Measurements from ENCODE around the gene ATP8B3.

DNA sequence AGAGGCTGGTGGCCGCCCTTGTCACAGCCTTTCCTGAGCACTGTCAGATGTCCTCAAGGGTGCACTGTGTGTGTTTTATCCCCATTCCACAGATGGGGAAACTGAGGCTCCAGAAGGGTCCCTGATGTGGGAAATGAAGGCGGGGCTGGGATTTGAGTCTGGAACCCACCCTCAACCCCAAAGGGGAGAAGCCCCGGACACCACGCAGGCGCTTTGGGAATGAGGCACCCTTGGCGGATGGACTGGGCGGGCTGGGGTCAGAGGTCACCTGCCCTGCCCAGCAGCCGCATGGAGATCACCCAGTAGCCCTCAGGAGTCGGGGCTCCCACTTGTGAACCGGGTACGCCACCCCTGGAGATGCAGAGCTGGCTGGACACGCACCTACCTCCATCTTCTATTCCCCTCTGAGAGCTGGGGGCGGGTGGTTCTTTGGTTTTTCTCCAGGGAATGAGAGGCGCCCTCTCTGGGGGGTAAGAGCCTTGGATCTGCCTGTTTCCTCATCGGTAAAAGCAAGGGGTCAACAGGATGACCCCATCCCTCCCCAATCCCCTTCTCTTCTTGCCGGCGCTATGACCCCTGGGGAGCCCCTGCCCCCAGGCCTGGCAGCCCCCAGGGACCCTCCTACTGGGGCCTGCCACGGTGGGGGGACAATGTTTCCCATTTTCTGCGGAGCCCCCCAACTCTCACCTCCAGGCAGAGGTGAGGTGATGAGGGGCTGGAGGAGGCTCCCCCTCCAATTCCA lies 67.1 kb downstream of the ATP8B3 start:
- TF ChIP-seq, protein P1, sequence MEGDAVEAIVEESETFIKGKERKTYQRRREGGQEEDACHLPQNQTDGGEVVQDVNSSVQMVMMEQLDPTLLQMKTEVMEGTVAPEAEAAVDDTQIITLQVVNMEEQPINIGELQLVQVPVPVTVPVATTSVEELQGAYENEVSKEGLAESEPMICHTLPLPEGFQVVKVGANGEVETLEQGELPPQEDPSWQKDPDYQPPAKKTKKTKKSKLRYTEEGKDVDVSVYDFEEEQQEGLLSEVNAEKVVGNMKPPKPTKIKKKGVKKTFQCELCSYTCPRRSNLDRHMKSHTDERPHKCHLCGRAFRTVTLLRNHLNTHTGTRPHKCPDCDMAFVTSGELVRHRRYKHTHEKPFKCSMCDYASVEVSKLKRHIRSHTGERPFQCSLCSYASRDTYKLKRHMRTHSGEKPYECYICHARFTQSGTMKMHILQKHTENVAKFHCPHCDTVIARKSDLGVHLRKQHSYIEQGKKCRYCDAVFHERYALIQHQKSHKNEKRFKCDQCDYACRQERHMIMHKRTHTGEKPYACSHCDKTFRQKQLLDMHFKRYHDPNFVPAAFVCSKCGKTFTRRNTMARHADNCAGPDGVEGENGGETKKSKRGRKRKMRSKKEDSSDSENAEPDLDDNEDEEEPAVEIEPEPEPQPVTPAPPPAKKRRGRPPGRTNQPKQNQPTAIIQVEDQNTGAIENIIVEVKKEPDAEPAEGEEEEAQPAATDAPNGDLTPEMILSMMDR (optimal IDR thresholded peaks at IDR 0.05 in 1 of 3, IDR thresholded peaks at IDR 0.05 in 1 of 3, conservative IDR thresholded peaks at IDR 0.05 in 1 of 3; ENCODE audit: extremely low read depth in 1 of 3, insufficient read depth in 2 of 3, low read length in 3 of 3) = no peak
- TF ChIP-seq EZH2 (IDR thresholded peaks at IDR 0.05; ENCODE audit: low read length) = no peak
